Natural killer cell treated with Interleukin-12 subunit alpha and Interleukin-12 subunit beta and Interleukin-15 and Interleukin-18, amount 100 ng/mL, for 72 hours (primary cell): ENCODE data around the gene CERS6. TPM values are rescaled to one million over a fixed set of nuclear protein-coding genes. Genes with fewer than 3 reads are reported as not detected.

Experiments
- ATAC-seq, 2 donors: fragments of 150-1000 bp; cut with Tn5 transposase in 1 of 2; sonication (Bioruptor Pico), chemical (Tn5 transposase) in 1 of 2; 2 replicates each; pipeline ENCODE4 v1.10.0; 2021
- DNase-seq: peaks from one replicate; pipeline ENCODE4 v3.0.0; 2022; ENCODE audit warnings: low spot score
- H3K27ac Mint-ChIP-seq, 2 donors: 1 replicate in 1 of 2; 2 replicates in 1 of 2; pipeline ENCODE4 v1.8.0; 2022; ENCODE audit warnings: mixed read lengths in 2 of 2, mild to moderate bottlenecking in 1 of 2, moderate library complexity in 1 of 2
- H3K27me3 Mint-ChIP-seq, 2 donors: 1 replicate in 1 of 2; 2 replicates in 1 of 2; pipeline ENCODE4 v1.8.0; 2022; ENCODE audit warnings: mixed read lengths in 2 of 2
- H3K36me3 Mint-ChIP-seq: one replicate; pipeline ENCODE4 v1.8.0; 2022; ENCODE audit warnings: mixed read lengths
- H3K4me1 Mint-ChIP-seq, 2 donors: 1 replicate in 1 of 2; 2 replicates in 1 of 2; pipeline ENCODE4 v1.8.0; 2022; ENCODE audit warnings: low read depth in 2 of 2, mixed read lengths in 2 of 2, mild to moderate bottlenecking in 1 of 2
- H3K4me3 Mint-ChIP-seq: one replicate; pipeline ENCODE4 v1.8.0; 2022; ENCODE audit warnings: mixed read lengths
- H3K9me3 Mint-ChIP-seq: 2 replicates; pipeline ENCODE4 v1.8.0; 2022; ENCODE audit warnings: mixed read lengths
- total RNA-seq, 2 donors: library from RNA; stranded (reverse); gene quantifications; one replicate each; pipeline ENCODE4 v1.2.3, GENCODE V29; 2022

The CERS6 gene
- total RNA-seq, 2 donors from 2014 or later, result 17.8 to 19.5 TPM

GRCh38 chr2:168545439-168546082 is 89.5 kb downstream of the CERS6 start:
- no peak overlapping the region for H3K27ac Mint-ChIP-seq
- peaks cover 10 to 20% of the 10 kb centered on the region in 2 donors for H3K4me1 Mint-ChIP-seq
- no peaks in the 10 kb centered on the region for H3K9me3 Mint-ChIP-seq
- H3K27me3 Mint-ChIP-seq, result no peaks in the 10 kb centered on the region
- DNase-seq, result no peak
- no peak for ATAC-seq
- H3K4me3 Mint-ChIP-seq, result no peak overlapping the region
- peaks cover 23% of the 10 kb centered on the region for H3K36me3 Mint-ChIP-seq

- no peaks in the 10 kb centered on the region for H3K9me3 Mint-ChIP-seq
- H3K27ac Mint-ChIP-seq, result no peak overlapping the region
- H3K36me3 Mint-ChIP-seq, result peaks cover 8% of the 10 kb centered on the region
- no peak for DNase-seq
- H3K27me3 Mint-ChIP-seq, result no peaks in the 10 kb centered on the region
- ATAC-seq, result peak in 1 of 2 donors; percentile 43
- H3K4me3 Mint-ChIP-seq, result no peak overlapping the region
- peaks cover 12 to 19% of the 10 kb centered on the region in 2 donors for H3K4me1 Mint-ChIP-seq
These were observed 94.6 kb downstream of the CERS6 start for GRCh38 chr2:168550670-168551069.

- H3K36me3 Mint-ChIP-seq, result peaks cover 8% of the 10 kb centered on the region
- H3K4me1 Mint-ChIP-seq, result peaks cover 5 to 10% of the 10 kb centered on the region in 2 donors
- no peaks in the 10 kb centered on the region for H3K9me3 Mint-ChIP-seq
- H3K4me3 Mint-ChIP-seq, result no peak overlapping the region
- ATAC-seq, result no peak
- DNase-seq, result no peak
- H3K27ac Mint-ChIP-seq, result no peak overlapping the region
- H3K27me3 Mint-ChIP-seq, result no peaks in the 10 kb centered on the region
These were observed 96.4 kb downstream of the CERS6 start for GRCh38 chr2:168552450-168552856.

GRCh38 chr2:168555283-168555682 is 99.2 kb downstream of the CERS6 start:
- H3K36me3 Mint-ChIP-seq, result peaks cover 2% of the 10 kb centered on the region

GRCh38 chr2:168559187-168559586 is 103.1 kb downstream of the CERS6 start:
- peaks cover 5 to 6% of the 10 kb centered on the region in 2 donors for H3K4me1 Mint-ChIP-seq
- no peak overlapping the region for H3K4me3 Mint-ChIP-seq
- peaks cover 18% of the 10 kb centered on the region for H3K36me3 Mint-ChIP-seq

More at GRCh38 chr2:168555283-168555682, 99.2 kb downstream of the CERS6 start:
- no peak overlapping the region for H3K4me3 Mint-ChIP-seq
- no peaks in the 10 kb centered on the region for H3K27me3 Mint-ChIP-seq
- H3K4me1 Mint-ChIP-seq, result peaks cover 5 to 6% of the 10 kb centered on the region in 2 donors
- H3K27ac Mint-ChIP-seq, result no peak overlapping the region
- H3K9me3 Mint-ChIP-seq, result no peaks in the 10 kb centered on the region
- DNase-seq (no peak), ATAC-seq (no peak)

GRCh38 chr2:168560817-168561499 is 104.9 kb downstream of the CERS6 start:
- no peak for DNase-seq
- Mint-ChIP-seq H3K27me3 (no peaks in the 10 kb centered on the region), H3K27ac (no peak overlapping the region)

More at GRCh38 chr2:168559187-168559586, 103.1 kb downstream of the CERS6 start:
- DNase-seq, result no peak
- no peaks in the 10 kb centered on the region for H3K9me3 Mint-ChIP-seq
- no peaks in the 10 kb centered on the region for H3K27me3 Mint-ChIP-seq
- H3K27ac Mint-ChIP-seq, result no peak overlapping the region
- ATAC-seq, result no peak

GRCh38 chr2:168561991-168562390 is 105.9 kb downstream of the CERS6 start:
- DNase-seq (no peak), ATAC-seq (no peak)
- Mint-ChIP-seq H3K27me3 (no peaks in the 10 kb centered on the region), H3K36me3 (peaks cover 25% of the 10 kb centered on the region), H3K4me3 (no peak overlapping the region), H3K9me3 (no peaks in the 10 kb centered on the region), H3K27ac (no peak overlapping the region), H3K4me1 (peaks cover 13 to 16% of the 10 kb centered on the region in 2 donors)

More at GRCh38 chr2:168560817-168561499, 104.9 kb downstream of the CERS6 start:
- no peak for ATAC-seq
- no peaks in the 10 kb centered on the region for H3K9me3 Mint-ChIP-seq
- peaks cover 25% of the 10 kb centered on the region for H3K36me3 Mint-ChIP-seq
- H3K4me1 Mint-ChIP-seq, result peaks cover 13 to 16% of the 10 kb centered on the region in 2 donors
- H3K4me3 Mint-ChIP-seq, result no peak overlapping the region

- no peak overlapping the region for H3K27ac Mint-ChIP-seq
- peaks cover 25% of the 10 kb centered on the region for H3K36me3 Mint-ChIP-seq
These were observed 106.9 kb downstream of the CERS6 start for GRCh38 chr2:168562971-168563370.

GRCh38 chr2:168564641-168565040 is 108.6 kb downstream of the CERS6 start:
- Mint-ChIP-seq H3K4me3 (no peak overlapping the region), H3K27me3 (no peaks in the 10 kb centered on the region), H3K9me3 (no peaks in the 10 kb centered on the region), H3K4me1 (peaks cover 13 to 20% of the 10 kb centered on the region in 2 donors), H3K36me3 (peaks cover 25% of the 10 kb centered on the region), H3K27ac (peak overlapping the region in 1 of 2 donors; percentile 4)
- DNase-seq (no peak), ATAC-seq (no peak)

More at GRCh38 chr2:168562971-168563370, 106.9 kb downstream of the CERS6 start:
- DNase-seq, result no peak
- Mint-ChIP-seq H3K4me3 (no peak overlapping the region), H3K27me3 (no peaks in the 10 kb centered on the region), H3K9me3 (no peaks in the 10 kb centered on the region), H3K4me1 (peaks cover 13 to 16% of the 10 kb centered on the region in 2 donors)
- no peak for ATAC-seq

- Mint-ChIP-seq H3K9me3 (no peaks in the 10 kb centered on the region), H3K27me3 (no peaks in the 10 kb centered on the region), H3K27ac (peak overlapping the region in 1 of 2 donors; percentile 4), H3K4me1 (peaks cover 13 to 23% of the 10 kb centered on the region in 2 donors), H3K36me3 (peaks cover 24% of the 10 kb centered on the region), H3K4me3 (no peak overlapping the region)
- DNase-seq, result no peak
- no peak for ATAC-seq
These were observed 109.0 kb downstream of the CERS6 start for GRCh38 chr2:168565112-168565511.

GRCh38 chr2:168565512-168565911 is 109.4 kb downstream of the CERS6 start:
- DNase-seq (no peak), ATAC-seq (no peak)
- Mint-ChIP-seq H3K9me3 (no peaks in the 10 kb centered on the region), H3K4me3 (no peak overlapping the region), H3K27me3 (no peaks in the 10 kb centered on the region), H3K4me1 (peaks cover 13 to 23% of the 10 kb centered on the region in 2 donors), H3K27ac (no peak overlapping the region), H3K36me3 (peaks cover 20% of the 10 kb centered on the region)

- Mint-ChIP-seq H3K9me3 (no peaks in the 10 kb centered on the region), H3K36me3 (peaks cover 12% of the 10 kb centered on the region), H3K4me3 (no peak overlapping the region), H3K27me3 (no peaks in the 10 kb centered on the region), H3K27ac (no peak overlapping the region), H3K4me1 (peaks cover 17 to 27% of the 10 kb centered on the region in 2 donors)
- DNase-seq (no peak), ATAC-seq (no peak)
These were observed 111.0 kb downstream of the CERS6 start for GRCh38 chr2:168566974-168567665.

- DNase-seq, result no peak
- Mint-ChIP-seq H3K4me3 (no peak overlapping the region), H3K4me1 (peaks cover 21 to 29% of the 10 kb centered on the region in 2 donors), H3K36me3 (peaks cover 12% of the 10 kb centered on the region), H3K27me3 (no peaks in the 10 kb centered on the region), H3K27ac (no peak overlapping the region), H3K9me3 (no peaks in the 10 kb centered on the region)
- ATAC-seq, result no peak
These were observed 111.8 kb downstream of the CERS6 start for GRCh38 chr2:168567836-168568235.
